ENCODE data around the gene SCLT1. TPM values are rescaled to one million over a fixed set of nuclear protein-coding genes. Genes with fewer than 3 reads are reported as not detected.

SCLT1 gene
- total and polyA plus RNA-seq, 2 of the 8 experiments (the other 6 are each of a cell fraction or from before 2014, with no cell fraction given), result 4.8 to 13.1 TPM

GRCh38 chr4:129046055-129046959, 47.0 kb downstream of the SCLT1 start (continued):
- TF ChIP-seq NANOG (IDR thresholded peaks at IDR 0.05; ENCODE audit: insufficient read depth, low read depth, low read length, poor library complexity, severe bottlenecking) (no peak), RNF2 (IDR thresholded peaks at IDR 0.05; ENCODE audit: borderline replicate concordance, low read depth, low read length, missing control alignments, poor library complexity, severe bottlenecking) (no peak), PHF8 (conservative IDR thresholded peaks at IDR 0.05; ENCODE audit: low read depth, low read length) (no peak), BACH1 (IDR thresholded peaks at IDR 0.05; ENCODE audit: low read length) (no peak), BRCA1 (IDR thresholded peaks at IDR 0.05; ENCODE audit: low read depth, low read length) (no peak), SIN3A (conservative IDR thresholded peaks at IDR 0.05 in 1 of 2, IDR thresholded peaks at IDR 0.05 in 1 of 2; ENCODE audit: low read depth in 1 of 2, low read length in 2 of 2) (no peak)
- TF ChIP-seq, protein P1, sequence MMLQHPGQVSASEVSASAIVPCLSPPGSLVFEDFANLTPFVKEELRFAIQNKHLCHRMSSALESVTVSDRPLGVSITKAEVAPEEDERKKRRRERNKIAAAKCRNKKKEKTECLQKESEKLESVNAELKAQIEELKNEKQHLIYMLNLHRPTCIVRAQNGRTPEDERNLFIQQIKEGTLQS (IDR thresholded peaks at IDR 0.05; ENCODE audit: insufficient read depth, low read depth, low read length), result no peak

Data from H1 (cell line).